Measurements from ENCODE around the gene TCEAL4.
A peak's percentile ranks its signal among the peaks of the same experiment; 100 is the strongest.

The TCEAL4 gene

DNA sequence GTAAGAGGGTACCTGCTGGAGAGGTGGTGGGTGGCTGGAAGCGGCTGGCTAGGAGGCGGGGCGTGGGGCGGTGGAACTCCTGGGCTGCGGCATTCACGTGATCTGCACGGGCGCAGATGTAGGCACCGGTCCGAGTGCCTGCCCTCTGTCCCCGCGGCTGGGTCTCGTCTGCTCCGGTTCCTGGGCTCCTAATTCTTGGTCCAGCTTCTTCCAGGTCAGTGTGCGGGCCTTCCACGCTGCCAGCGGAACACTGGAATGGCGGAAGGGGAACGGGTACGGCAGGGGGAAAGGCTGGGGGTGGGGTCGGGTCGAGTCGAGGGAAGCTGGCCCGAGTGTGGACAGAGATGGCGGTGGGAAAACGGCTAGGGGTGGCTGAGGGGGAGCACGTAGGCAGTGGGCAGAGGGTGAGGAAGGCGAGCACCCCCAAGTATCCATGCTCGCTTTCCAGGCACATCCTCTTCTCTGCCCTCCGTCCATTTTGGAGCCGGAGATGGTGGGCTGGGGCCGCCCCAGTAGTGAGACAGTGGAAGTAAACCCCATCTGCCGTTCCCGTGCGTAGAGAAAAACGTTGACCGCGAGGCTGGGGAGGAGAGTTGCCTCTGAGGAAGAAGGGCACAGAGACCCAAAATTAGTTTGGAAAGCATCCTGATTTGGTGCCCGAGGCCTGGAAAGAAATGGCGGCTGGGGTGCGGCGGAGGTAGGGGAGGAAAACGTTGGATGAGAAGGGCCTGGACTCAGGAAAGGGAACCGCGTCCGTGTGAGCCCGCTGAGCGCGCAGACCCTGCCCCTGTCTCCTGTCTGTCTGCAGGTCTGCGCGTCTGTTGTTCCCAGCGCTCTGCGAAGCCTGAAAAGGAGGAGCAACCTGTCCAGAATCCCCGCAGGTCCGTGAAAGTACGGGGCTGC is at the start of gene TCEAL4:
TCEAL4 (plus strand) TSS at position 105 of the 903 bp plus-strand sequence. CDS start 1,161 bp downstream, outside the sequence.
- TF ChIP-seq, protein P1, sequence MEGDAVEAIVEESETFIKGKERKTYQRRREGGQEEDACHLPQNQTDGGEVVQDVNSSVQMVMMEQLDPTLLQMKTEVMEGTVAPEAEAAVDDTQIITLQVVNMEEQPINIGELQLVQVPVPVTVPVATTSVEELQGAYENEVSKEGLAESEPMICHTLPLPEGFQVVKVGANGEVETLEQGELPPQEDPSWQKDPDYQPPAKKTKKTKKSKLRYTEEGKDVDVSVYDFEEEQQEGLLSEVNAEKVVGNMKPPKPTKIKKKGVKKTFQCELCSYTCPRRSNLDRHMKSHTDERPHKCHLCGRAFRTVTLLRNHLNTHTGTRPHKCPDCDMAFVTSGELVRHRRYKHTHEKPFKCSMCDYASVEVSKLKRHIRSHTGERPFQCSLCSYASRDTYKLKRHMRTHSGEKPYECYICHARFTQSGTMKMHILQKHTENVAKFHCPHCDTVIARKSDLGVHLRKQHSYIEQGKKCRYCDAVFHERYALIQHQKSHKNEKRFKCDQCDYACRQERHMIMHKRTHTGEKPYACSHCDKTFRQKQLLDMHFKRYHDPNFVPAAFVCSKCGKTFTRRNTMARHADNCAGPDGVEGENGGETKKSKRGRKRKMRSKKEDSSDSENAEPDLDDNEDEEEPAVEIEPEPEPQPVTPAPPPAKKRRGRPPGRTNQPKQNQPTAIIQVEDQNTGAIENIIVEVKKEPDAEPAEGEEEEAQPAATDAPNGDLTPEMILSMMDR (IDR thresholded peaks at IDR 0.05; ENCODE audit: low read depth, low read length, poor library complexity, severe bottlenecking) = no peak
- no peak for TF ChIP-seq EZH2phosphoT487 (IDR thresholded peaks at IDR 0.05; ENCODE audit: borderline replicate concordance, low read length)
- Histone ChIP-seq H3K9me2 (replicated peaks; ENCODE audit: control insufficient read depth, low read length) (no peaks in the 10 kb centered on the region), H3K36me3 (ENCODE audit: control insufficient read depth, low read length) (no peaks in the 10 kb centered on the region), H3K4me1 (ENCODE audit: control insufficient read depth, low read length) (no peaks in the 10 kb centered on the region), H3K4me3 (ENCODE audit: low read length) (peak within 1 kb of the TSS; percentile 78), H3K4me2 (ENCODE audit: low read length) (peak within 1 kb of the TSS; percentile 61), H3K79me2 (ENCODE audit: control insufficient read depth, low read length) (no peaks in the 10 kb centered on the region), H3K27me3 (ENCODE audit: control insufficient read depth, low read length) (no peaks in the 10 kb centered on the region), H4K20me1 (ENCODE audit: control insufficient read depth, insufficient read depth, low read depth, low read length) (no peaks in the 10 kb centered on the region), H3K9me3 (ENCODE audit: control insufficient read depth, insufficient read depth, low read length) (no peaks in the 10 kb centered on the region), H3K27ac (ENCODE audit: low read depth, low read length) (no peak within 1 kb of the TSS), H3F3A (ENCODE audit: control insufficient read depth, insufficient read depth) (no peaks in the 10 kb centered on the region)

DNA sequence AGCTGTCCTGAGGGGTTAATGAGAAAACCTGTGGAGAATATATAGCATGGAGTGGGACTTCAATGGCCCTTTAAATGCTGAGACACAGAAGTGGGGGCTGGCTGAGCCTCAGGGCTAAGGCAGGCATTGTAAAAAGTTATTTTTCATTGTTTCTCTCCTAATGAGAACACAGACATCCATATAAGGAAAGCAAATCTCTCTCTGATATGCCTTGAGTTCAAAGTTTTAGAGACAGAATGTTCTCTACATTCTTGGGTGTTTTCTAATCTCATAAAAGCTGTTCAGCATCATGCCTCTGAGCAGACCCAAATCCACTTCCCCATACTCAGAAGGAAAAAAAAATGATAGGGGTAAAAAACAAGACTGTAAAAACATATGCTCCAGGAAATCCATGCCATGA is 49.2 kb upstream of the TCEAL4 start:
- Histone ChIP-seq H3K27me3 (ENCODE audit: control insufficient read depth, low read length) (no peaks in the 10 kb centered on the region), H3K9me2 (replicated peaks; ENCODE audit: control insufficient read depth, low read length) (no peaks in the 10 kb centered on the region), H3K4me2 (ENCODE audit: low read length) (no peak overlapping the region), H3F3A (ENCODE audit: control insufficient read depth, insufficient read depth) (no peaks in the 10 kb centered on the region), H4K20me1 (ENCODE audit: control insufficient read depth, insufficient read depth, low read depth, low read length) (no peaks in the 10 kb centered on the region), H3K4me3 (ENCODE audit: low read length) (no peak overlapping the region), H3K4me1 (ENCODE audit: control insufficient read depth, low read length) (no peaks in the 10 kb centered on the region), H3K9me3 (ENCODE audit: control insufficient read depth, insufficient read depth, low read length) (no peaks in the 10 kb centered on the region), H3K36me3 (ENCODE audit: control insufficient read depth, low read length) (no peaks in the 10 kb centered on the region), H3K27ac (ENCODE audit: low read depth, low read length) (no peak overlapping the region), H3K79me2 (ENCODE audit: control insufficient read depth, low read length) (no peaks in the 10 kb centered on the region)
- TF ChIP-seq, protein P1 (IDR thresholded peaks at IDR 0.05; ENCODE audit: low read depth, low read length, poor library complexity, severe bottlenecking) = no peak
- TF ChIP-seq EZH2phosphoT487 (IDR thresholded peaks at IDR 0.05; ENCODE audit: borderline replicate concordance, low read length) = no peak

DNA sequence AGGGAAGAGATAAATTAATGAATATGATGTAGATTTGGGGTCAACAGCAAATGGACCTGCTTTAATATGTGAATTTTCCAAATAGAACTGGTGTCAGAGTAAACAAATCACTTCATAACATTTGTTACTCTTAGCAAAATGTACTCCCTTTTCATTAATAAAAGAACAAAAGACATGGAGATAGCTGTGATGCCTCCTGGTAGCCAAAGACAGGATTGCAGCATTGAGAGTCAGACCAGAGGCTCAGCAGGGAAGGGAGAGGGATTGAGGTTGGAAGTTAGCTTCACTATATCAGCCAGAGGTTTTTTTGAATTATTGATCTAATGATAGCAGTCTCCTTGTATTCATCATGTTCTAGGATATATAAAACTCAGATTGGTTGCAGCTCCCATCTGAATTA is 48.6 kb upstream of the TCEAL4 start:
- no peaks in the 10 kb centered on the region for H3K27me3 ChIP-seq (ENCODE audit: control insufficient read depth, low read length)
- H3K36me3 ChIP-seq (ENCODE audit: control insufficient read depth, low read length) = no peaks in the 10 kb centered on the region
- TF ChIP-seq, protein P1 (IDR thresholded peaks at IDR 0.05; ENCODE audit: low read depth, low read length, poor library complexity, severe bottlenecking) = no peak
- H3K27ac ChIP-seq (ENCODE audit: low read depth, low read length) = no peak overlapping the region
- no peaks in the 10 kb centered on the region for H3K79me2 ChIP-seq (ENCODE audit: control insufficient read depth, low read length)
- H3K9me3 ChIP-seq (ENCODE audit: control insufficient read depth, insufficient read depth, low read length) = no peaks in the 10 kb centered on the region
- no peaks in the 10 kb centered on the region for H3K4me1 ChIP-seq (ENCODE audit: control insufficient read depth, low read length)
- H3K4me3 ChIP-seq (ENCODE audit: low read length) = no peak overlapping the region
- no peak overlapping the region for H3K4me2 ChIP-seq (ENCODE audit: low read length)
- no peaks in the 10 kb centered on the region for H3K9me2 ChIP-seq (replicated peaks; ENCODE audit: control insufficient read depth, low read length)
- no peaks in the 10 kb centered on the region for H4K20me1 ChIP-seq (ENCODE audit: control insufficient read depth, insufficient read depth, low read depth, low read length)
- H3F3A ChIP-seq (ENCODE audit: control insufficient read depth, insufficient read depth) = no peaks in the 10 kb centered on the region
